Measurements from ENCODE around the gene DUOXA2.

DUOXA2 gene

DNA sequence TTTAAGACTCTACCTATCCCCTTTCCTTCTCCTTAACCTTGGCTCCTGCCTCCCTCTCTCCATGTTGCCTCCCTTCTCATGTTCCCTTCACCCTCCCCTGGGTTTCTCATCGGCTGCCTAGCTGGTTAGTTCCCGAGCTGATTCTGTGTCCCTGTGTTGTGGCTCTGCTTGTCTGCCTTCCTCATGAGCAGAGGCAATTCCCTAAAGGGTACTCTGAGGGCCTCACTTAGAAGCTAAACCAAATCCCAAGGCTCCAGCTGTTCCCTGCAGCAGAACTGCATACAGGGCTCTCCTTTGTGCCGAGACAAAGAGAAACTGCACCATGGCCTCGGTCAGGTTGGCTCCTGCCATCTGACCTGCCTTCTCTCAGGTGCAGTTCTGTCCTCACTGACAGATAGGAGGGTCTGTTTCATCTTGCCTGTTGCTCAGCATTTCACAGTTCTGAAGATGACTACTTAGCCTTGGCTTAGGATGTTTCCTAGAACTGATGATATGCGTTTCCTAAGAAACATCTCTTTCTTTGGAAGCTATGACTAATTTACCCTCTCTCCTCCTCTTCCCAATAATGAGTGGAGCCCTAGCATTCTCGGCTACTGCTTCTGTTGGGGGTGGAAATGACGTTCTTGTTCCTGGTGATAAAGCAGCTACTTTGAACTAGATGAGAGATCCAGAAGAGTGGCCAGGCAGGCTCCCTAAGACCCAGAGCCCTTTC lies 42.8 kb downstream of the DUOXA2 start:
- TF ChIP-seq, protein P1, sequence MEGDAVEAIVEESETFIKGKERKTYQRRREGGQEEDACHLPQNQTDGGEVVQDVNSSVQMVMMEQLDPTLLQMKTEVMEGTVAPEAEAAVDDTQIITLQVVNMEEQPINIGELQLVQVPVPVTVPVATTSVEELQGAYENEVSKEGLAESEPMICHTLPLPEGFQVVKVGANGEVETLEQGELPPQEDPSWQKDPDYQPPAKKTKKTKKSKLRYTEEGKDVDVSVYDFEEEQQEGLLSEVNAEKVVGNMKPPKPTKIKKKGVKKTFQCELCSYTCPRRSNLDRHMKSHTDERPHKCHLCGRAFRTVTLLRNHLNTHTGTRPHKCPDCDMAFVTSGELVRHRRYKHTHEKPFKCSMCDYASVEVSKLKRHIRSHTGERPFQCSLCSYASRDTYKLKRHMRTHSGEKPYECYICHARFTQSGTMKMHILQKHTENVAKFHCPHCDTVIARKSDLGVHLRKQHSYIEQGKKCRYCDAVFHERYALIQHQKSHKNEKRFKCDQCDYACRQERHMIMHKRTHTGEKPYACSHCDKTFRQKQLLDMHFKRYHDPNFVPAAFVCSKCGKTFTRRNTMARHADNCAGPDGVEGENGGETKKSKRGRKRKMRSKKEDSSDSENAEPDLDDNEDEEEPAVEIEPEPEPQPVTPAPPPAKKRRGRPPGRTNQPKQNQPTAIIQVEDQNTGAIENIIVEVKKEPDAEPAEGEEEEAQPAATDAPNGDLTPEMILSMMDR (IDR thresholded peaks at IDR 0.05; ENCODE audit: borderline replicate concordance, insufficient read depth, low read depth, low read length) = no peak
- no peak overlapping the region for H3K4me3 ChIP-seq (ENCODE audit: low read depth, low read length)

DNA sequence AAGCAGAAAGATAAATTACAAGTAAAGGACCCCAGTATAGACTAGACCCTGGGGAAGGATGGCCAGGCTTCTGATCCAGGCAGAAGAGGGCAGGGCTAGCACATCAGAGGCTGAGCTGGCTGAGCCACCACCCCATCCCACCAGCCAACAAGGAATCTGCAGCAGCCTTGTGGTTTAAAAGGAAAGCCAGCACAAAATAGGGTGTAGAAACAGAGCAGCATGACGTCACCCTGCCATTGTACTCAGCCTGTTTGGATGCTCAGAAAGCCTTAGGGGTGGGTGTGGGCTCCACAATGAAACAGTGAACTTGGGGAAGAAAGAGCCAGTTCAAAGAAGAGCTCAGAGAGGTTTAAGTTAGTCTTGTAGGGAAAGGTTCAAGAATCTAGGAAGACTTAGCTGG lies 43.8 kb downstream of the DUOXA2 start:
- TF ChIP-seq, protein P1 (IDR thresholded peaks at IDR 0.05; ENCODE audit: borderline replicate concordance, insufficient read depth, low read depth, low read length) = no peak
- H3K4me3 ChIP-seq (ENCODE audit: low read depth, low read length) = no peak overlapping the region

DNA sequence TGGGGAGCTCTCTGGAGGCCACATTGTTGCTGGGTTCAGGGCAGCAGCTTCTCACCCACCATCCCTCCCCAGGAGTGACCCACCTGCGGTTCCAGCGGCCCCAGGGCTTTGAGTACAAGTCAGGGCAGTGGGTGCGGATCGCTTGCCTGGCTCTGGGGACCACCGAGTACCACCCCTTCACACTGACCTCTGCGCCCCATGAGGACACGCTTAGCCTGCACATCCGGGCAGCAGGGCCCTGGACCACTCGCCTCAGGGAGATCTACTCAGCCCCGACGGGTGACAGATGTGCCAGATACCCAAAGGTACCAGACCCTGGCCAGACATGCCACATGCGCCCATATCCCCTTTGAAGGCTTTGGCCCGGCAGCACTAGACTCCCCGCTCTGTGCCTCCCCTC lies 47.5 kb downstream of the DUOXA2 start:
- TF ChIP-seq, protein P1 (IDR thresholded peaks at IDR 0.05; ENCODE audit: borderline replicate concordance, insufficient read depth, low read depth, low read length) = no peak
- no peak overlapping the region for H3K4me3 ChIP-seq (ENCODE audit: low read depth, low read length)

DNA sequence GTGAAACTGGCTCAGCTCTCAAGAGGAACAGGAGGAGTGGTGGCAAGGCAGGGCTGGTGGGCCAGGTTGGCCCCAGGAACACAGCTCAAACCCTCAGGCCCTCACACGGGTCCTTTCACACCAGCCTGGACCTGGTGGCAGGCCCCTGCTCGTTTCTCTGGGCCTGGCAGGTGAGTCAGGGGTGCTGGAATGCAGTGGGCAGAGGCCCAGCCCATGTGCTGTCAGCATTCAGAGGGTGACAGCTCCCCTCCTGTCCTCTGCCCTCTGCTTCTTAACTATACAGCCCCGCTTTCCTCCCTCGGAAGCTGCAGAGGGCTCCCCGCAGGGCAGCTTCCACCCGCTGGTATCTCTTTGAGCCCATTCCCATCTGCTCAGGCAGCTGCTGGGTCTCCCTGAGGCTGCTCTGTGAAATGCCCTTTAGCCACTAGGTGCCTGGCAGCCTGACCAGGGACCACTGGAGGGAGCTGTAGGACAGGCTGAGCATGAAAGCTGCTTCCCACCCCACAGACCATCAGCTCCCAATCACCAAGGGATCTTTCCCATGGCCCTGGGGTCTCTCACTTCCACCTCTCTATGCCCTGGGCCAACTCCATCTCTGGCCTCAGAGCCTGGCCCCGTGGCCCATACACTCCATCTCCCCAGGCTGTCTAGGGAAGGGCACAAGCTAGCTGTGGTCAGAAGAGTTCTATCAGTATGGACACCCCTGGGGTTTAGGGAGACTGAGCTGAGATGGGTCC lies 48.8 kb downstream of the DUOXA2 start:
- no peak overlapping the region for H3K4me3 ChIP-seq (ENCODE audit: low read depth, low read length)

DNA sequence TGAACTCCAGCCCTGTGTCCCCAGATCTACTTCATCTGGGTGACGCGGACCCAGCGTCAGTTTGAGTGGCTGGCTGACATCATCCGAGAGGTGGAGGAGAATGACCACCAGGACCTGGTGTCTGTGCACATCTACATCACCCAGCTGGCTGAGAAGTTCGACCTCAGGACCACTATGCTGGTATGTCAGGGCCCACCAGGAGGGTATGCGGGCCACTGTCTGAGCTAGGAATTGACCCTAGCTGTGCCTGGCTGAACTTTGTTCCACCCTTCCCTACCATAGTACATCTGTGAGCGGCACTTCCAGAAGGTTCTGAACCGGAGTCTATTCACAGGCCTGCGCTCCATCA lies 49.4 kb downstream of the DUOXA2 start:
- TF ChIP-seq, protein P1 (IDR thresholded peaks at IDR 0.05; ENCODE audit: borderline replicate concordance, insufficient read depth, low read depth, low read length) = no peak
- H3K4me3 ChIP-seq (ENCODE audit: low read depth, low read length) = no peak overlapping the region

More for the DNA sequence above, 48.8 kb downstream of the DUOXA2 start:
- TF ChIP-seq, protein P1 (IDR thresholded peaks at IDR 0.05; ENCODE audit: borderline replicate concordance, insufficient read depth, low read depth, low read length) = peak; percentile 90

DNA sequence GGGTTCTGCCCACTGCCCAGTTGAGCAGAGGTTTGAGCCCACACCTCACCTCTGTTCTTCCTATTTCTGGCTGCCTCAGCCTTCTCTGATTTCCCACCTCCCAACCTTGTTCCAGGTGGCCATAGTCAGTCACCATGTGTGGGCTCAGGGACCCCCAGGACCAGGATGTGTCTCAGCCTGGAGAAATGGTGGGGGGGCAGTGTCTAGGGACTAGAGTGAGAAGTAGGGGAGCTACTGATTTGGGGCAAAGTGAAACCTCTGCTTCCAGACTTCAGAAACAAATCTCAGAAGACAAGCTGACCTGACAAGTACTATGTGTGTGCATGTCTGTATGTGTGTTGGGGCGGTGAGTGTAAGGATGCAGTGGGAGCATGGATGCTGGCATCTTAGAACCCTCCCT lies 50.8 kb downstream of the DUOXA2 start:
- no peak overlapping the region for H3K4me3 ChIP-seq (ENCODE audit: low read depth, low read length)
- TF ChIP-seq, protein P1 (IDR thresholded peaks at IDR 0.05; ENCODE audit: borderline replicate concordance, insufficient read depth, low read depth, low read length) = no peak

DNA sequence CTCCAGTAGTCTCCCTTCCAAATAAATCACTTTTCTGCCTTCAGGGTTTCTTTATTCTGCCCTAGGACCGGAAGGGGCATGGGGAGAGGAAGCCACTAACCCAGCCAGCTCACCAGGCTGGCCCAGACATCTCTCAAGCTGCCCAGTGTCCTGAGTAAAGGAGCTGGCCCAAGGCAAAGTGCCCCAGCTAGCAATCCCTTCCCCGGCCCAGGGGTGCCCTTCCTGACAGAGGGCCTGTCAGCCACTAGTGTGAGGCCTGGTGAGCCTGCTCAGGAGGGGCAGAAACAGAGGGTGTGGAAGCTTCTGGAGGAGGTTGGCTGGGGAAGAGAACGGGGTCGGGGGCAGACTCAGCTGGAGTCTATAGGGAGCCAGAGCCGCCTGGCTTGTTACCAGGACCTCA lies 51.4 kb downstream of the DUOXA2 start:
- no peak overlapping the region for H3K4me3 ChIP-seq (ENCODE audit: low read depth, low read length)
- TF ChIP-seq, protein P1 (IDR thresholded peaks at IDR 0.05; ENCODE audit: borderline replicate concordance, insufficient read depth, low read depth, low read length) = no peak
